ENCODE results near the gene CHTF18. TPM values are rescaled to one million over a fixed set of nuclear protein-coding genes. Genes with fewer than 3 reads are reported as not detected.

The CHTF18 gene
- polyA plus RNA-seq, 3 donors: 7.3 to 12.6 (median 8.0) TPM

DNA sequence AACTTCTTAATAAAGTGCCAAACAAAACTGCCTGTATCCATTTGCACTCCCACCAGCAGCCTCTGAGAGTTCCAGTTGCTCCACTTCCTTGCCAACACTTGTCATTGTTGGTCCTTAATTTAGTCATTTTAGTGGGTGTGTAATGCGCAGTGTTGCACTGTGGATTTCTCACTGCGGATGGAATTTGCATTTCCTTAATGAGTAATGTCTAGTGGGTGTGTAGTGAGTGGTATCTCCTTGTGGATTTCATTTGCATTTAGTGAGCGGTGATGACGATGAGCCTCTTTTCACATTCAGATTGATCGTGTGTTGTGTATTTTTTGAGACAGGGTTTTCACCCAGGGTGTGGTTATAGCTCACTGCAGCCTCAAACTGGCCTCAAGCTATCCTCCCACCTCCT is 32.0 kb upstream of the CHTF18 start:
- no peak overlapping the region for H3K27ac ChIP-seq (ENCODE audit: low read depth, low read length)
- 90 to 93% (median 92%) methylated on average over 5 of the region's 5 CpGs for WGBS, 3 donors

GRCh38 chr16:759110-759910 is 29.1 kb upstream of the CHTF18 start:
- no peak overlapping the region for H3K27ac ChIP-seq (ENCODE audit: low read depth, low read length)
- 70 to 81% (median 77%) methylated on average over 34 of the region's 34 CpGs for WGBS, 3 donors

- no peak overlapping the region for H3K27ac ChIP-seq (ENCODE audit: low read depth, low read length)
- WGBS, 3 donors: 52 to 57% (median 53%) methylated on average over 15 of the region's 15 CpGs
Measured at GRCh38 chr16:760065-760464, 28.4 kb upstream of the CHTF18 start.

GRCh38 chr16:760545-761343 is 27.7 kb upstream of the CHTF18 start, which contains the start of gene MSLN:
Gene MSLN, plus strand, starts transcription at chr16:760734. Its CDS starts 1,947 bp downstream, at chr16:762681.
- H3K27ac ChIP-seq (ENCODE audit: low read depth, low read length): no peak within 1 kb of the TSS
- WGBS, 3 donors: 68 to 75% (median 70%) methylated on average over 37 of the region's 37 CpGs

- WGBS, 3 donors: 53 to 64% (median 61%) methylated on average over 22 of the region's 22 CpGs
- H3K27ac ChIP-seq (ENCODE audit: low read depth, low read length): no peak overlapping the region
Measured at GRCh38 chr16:761625-762513, 26.6 kb upstream of the CHTF18 start.

GRCh38 chr16:762595-763268 is 25.7 kb upstream of the CHTF18 start:
- no peak overlapping the region for H3K27ac ChIP-seq (ENCODE audit: low read depth, low read length)
- WGBS, 3 donors: 60 to 78% (median 72%) methylated on average over 12 to 17 of the region's 17 CpGs

GRCh38 chr16:763369-764183 is 24.8 kb upstream of the CHTF18 start:
- 68 to 77% (median 76%) methylated on average over 16 to 21 of the region's 21 CpGs for WGBS, 3 donors
- H3K27ac ChIP-seq (ENCODE audit: low read depth, low read length): no peak overlapping the region

DNA sequence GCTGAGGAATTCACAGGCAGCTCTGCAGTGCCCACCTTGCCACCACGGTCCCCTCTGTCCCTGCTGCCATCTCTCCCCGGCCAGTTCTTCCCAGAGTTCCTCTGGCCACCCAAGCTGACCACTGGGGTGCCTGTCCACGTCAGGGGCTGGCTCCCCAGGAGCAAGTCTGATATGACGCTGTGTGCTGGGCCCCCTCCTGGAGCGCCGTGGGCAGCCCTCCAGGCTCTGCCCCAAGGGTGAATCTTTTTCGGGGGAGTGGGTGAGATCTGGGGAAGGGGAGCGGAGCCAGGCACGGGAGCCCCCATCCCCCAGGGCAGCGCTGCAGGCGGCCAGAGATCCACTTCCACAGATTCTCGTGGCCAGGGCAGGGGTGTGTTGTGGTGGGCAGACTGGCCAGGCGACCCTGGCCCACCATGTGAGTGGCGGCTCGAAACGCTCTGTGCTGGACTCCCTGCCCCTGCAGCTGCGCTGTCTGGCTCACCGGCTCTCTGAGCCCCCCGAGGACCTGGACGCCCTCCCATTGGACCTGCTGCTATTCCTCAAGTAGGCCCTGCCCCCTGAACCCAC is 24.2 kb upstream of the CHTF18 start:
- no peak overlapping the region for H3K27ac ChIP-seq (ENCODE audit: low read depth, low read length)
- 66 to 69% (median 67%) methylated on average over 17 to 20 of the region's 20 CpGs for WGBS, 3 donors

GRCh38 chr16:764848-765487 is 23.5 kb upstream of the CHTF18 start:
- 79 to 83% (median 82%) methylated on average over 35 to 38 of the region's 38 CpGs for WGBS, 3 donors
- H3K27ac ChIP-seq (ENCODE audit: low read depth, low read length): no peak overlapping the region

GRCh38 chr16:765488-765865 is 22.9 kb upstream of the CHTF18 start:
- no peak overlapping the region for H3K27ac ChIP-seq (ENCODE audit: low read depth, low read length)
- 88 to 93% (median 93%) methylated on average over 25 to 29 of the region's 29 CpGs for WGBS, 3 donors

DNA sequence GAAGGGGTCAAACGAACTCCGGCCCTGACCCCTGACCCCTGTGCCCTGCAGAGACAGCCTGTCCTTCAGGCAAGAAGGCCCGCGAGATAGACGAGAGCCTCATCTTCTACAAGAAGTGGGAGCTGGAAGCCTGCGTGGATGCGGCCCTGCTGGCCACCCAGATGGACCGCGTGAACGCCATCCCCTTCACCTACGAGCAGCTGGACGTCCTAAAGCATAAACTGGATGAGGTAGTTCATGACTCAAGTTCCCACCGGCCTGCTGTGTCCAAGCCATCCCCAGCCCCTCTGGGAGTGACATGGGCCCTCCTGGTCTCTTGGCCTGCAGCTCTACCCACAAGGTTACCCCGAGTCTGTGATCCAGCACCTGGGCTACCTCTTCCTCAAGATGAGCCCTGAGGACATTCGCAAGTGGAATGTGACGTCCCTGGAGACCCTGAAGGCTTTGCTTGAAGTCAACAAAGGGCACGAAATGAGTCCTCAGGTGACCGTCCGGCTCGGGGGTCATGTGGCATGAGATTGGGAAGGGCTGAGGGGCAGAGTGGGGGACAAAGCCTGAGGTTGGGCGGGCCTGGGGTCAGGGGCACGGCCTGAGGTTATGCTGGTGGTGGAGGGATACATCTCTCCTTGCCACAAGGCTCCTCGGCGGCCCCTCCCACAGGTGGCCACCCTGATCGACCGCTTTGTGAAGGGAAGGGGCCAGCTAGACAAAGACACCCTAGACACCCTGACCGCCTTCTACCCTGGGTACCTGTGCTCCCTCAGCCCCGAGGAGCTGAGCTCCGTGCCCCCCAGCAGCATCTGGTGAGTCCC is 22.2 kb upstream of the CHTF18 start:
- H3K27ac ChIP-seq (ENCODE audit: low read depth, low read length): no peak overlapping the region
- whole genome bisulfite sequencing, 3 donors: 78 to 87% (median 83%) methylated on average over 29 of the region's 29 CpGs

DNA sequence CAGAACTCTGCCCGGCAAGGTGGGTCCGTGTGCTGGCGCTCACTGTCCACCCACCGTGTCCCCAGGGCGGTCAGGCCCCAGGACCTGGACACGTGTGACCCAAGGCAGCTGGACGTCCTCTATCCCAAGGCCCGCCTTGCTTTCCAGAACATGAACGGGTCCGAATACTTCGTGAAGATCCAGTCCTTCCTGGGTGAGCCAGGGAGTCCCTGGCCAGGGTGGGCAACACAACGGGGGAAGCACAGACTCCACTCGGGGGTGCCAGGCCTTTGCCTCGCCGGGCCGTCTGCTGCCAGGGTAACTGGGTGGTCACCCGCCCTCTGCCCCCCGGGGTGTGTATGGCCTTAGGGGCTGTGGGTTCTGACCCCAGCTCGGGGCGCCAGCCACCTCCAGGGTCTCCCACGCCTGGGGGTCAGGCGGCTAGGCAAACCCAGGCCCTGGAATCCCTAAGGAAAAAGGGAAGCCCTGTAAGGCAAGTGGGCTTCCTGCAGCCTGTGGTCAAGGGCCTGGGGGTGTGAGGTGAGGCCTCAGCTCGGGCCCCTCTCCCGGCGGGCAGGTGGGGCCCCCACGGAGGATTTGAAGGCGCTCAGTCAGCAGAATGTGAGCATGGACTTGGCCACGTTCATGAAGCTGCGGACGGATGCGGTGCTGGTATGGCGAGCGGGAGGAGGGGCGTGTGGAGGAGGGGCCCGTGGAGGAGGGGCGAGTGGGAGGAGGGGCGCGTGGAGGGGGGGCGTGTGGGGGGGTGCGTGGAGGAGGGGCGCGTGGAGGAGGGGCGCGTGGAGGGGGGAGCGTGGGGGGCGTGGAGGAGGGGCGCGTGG is 21.4 kb upstream of the CHTF18 start:
- H3K27ac ChIP-seq (ENCODE audit: low read depth, low read length): no peak overlapping the region
- 60 to 66% (median 64%) methylated on average over 32 to 37 of the region's 48 CpGs for WGBS, 3 donors

GRCh38 chr16:767743-768235 is 20.6 kb upstream of the CHTF18 start:
- 34 to 62% (median 53%) methylated on average over 7 to 20 of the region's 38 CpGs for WGBS, 3 donors
- H3K27ac ChIP-seq (ENCODE audit: low read depth, low read length): no peak overlapping the region

DNA sequence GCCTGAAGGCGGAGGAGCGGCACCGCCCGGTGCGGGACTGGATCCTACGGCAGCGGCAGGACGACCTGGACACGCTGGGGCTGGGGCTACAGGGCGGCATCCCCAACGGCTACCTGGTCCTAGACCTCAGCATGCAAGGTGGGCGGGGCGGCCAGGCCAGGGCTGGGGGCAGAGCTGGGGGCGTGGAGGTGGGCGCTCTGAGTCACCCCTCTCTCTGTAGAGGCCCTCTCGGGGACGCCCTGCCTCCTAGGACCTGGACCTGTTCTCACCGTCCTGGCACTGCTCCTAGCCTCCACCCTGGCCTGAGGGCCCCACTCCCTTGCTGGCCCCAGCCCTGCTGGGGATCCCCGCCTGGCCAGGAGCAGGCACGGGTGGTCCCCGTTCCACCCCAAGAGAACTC is 20.0 kb upstream of the CHTF18 start:
- no peak overlapping the region for H3K27ac ChIP-seq (ENCODE audit: low read depth, low read length)

More for the DNA sequence above, 20.0 kb upstream of the CHTF18 start:
- 62 to 78% (median 72%) methylated on average over 15 to 21 of the region's 21 CpGs for WGBS, 3 donors

All from adipose tissue (tissue), 3 donors.